NCI-H1436 (cell line): Measurements from ENCODE around the gene LIMA1.
A peak's percentile ranks its signal among the peaks of the same experiment; 100 is the strongest.
"Not testable (repeated sequence)": the region's sequence is repeated elsewhere in the genome, so short reads cannot be mapped to it uniquely, and the experiment has no call there.

Source experiments
- DNase-seq: peaks from one replicate; lab custom pipeline; 2025; lab: John Stamatoyannopoulos, UW

The LIMA1 gene

DNA sequence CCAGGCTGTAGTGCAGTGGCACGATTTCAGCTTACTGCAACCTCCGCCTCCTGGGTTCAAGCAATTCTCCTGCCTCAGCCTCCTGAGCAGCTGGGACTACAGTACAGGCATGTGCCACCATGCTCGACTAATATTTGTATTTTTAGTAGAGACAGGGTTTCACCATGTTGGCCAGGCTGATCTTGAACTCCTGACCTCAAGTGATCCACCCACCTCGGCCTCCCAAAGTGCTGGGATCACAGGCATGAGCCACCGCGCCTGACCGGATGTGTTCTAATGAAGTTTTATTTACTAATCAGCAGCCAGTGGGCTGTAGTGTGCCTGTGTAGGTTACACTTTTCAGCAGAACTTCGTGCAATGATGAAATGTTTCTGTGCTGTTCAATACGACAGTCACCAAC is 35.7 kb downstream of the LIMA1 start:
- DNase-seq, result not testable (repeated sequence)

DNA sequence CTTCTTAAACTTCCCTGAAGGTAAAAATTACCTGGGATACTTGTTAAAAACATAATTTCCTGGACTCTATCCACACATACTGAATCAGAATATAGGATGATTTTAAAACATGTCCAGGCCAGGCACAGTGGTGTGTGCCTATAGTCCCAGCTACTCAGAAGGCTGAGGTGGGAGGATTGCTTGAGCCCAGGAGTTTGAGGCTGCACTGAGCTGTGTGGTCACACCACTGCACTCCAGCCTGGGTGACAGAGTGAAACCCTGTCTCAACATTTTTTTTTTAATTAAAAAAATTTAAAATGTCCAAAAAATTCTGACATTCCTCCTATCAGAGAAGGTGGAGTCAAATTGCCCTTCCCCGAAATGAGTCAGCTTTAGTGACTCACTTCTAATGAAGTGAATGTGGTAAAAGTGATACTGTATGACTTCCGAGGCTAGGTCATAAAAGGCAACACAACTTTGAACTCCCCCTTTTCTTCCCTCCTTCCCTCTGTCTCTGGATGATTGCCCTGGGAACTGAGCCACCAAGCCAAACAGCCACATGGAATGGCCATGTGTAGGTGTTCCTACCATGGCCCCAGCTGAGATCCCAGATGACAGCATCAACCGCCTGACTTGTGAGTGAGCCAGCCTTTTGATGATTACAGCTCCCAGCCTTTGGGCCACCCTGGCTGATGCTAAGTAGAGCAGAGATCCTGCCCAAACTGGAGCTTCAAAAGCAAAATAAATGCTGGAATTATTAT is 36.3 kb downstream of the LIMA1 start:
- no peak for DNase-seq

DNA sequence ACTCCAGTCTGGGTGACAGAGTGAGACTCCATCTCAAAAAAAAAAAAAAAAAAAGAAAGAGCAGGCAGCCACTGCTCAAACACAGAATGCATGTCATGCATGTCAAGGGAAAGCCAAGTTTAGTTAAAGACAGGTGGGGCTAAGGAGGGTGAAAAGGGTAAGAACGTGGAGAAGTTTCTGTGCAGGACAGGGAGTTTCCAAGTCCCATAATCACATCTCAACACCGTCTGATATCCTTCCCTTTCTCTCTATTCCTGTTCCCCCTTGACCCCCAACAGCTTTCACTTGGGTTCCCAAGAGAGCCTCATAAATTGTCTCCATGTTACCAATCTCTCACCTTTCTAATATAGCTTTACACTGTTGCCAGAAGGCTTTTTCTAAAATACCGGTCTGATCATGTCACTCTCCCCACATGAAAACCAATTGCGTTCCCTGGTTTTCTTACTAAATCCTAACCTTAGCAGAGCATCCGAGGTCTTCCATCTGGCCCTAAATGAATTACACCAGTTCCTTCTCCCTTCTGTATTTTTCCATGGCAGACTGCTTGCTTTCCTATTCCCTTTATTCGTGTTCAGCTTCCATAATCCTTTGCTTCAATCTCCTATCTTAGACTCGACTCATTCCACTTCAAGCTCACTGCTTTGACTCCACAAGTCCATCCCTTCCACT is 37.0 kb downstream of the LIMA1 start:
- DNase-seq, result no peak

DNA sequence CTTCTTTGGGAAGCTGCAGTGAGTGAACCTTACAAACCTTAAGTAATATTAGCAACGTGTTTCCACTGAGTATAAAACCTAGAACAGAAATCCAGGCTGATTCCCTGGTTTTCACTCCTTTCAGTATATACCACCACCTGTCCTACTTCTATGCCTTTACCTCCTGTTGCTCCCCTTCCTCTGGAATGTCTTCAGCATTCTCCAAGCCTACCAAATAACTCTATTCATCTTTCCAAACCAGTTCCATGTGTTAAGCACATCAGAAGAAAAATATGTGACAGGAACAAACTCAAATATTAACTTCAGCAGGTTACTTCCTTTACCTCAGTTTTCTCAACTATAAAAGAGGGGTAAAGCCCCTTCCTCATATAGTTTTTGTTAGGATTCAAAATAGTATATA is 39.8 kb downstream of the LIMA1 start:
- DNase-seq, result no peak

DNA sequence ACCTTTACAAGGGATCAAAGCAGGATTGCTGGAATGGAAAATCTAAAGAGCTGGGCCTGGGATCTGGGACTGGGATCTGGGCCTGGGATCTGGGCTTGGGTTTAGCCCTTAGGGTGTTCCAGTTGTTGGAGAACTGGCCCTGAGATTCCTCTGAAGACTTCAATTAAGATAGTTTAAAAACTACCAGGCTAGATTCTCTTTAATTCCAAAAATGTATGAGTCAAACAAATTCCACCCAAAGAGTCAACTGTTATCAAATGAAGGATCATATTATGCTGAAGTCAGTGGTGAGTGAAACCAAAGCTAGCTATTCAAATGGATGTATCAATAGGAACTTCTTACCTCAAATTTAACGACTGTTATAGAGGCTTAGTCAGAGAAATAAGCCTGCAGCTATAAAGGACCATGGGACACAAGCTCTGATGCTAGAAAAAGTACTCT is 40.5 kb downstream of the LIMA1 start:
- no peak for DNase-seq

DNA sequence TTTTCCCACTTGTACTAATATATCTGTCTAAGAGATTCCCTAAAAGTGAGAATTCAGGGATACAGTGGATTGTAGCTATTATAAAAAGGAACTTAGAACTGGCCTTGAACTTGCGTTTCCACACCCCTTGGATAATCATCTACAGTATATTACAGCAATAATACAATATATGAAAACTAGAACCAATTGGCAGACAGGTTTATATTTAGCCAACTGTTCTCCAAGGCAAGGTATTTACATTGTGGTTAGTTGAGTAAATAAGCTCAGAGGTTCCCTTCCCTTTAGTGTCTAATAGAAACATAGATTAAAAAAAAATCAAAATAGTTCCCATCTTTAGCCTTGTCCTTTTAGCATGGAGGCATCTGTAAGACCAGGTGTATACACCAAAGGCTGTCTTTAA is 42.1 kb downstream of the LIMA1 start:
- no peak for DNase-seq

DNA sequence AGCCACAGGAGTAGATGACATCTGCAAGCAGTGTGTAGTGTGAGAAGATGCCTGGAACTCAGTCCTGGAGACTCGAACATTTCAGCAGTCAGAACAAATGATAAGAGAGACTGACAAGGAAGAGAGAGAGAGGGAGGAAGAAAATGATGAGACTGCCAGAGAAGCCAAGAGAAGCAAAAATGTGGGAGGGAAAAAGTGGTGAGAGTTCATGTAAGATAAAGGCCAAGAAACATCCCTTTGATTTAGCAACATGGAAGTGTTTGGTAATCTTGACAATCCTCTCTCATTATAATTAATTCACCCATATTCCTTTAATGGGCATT is 42.6 kb downstream of the LIMA1 start:
- DNase-seq, result no peak

DNA sequence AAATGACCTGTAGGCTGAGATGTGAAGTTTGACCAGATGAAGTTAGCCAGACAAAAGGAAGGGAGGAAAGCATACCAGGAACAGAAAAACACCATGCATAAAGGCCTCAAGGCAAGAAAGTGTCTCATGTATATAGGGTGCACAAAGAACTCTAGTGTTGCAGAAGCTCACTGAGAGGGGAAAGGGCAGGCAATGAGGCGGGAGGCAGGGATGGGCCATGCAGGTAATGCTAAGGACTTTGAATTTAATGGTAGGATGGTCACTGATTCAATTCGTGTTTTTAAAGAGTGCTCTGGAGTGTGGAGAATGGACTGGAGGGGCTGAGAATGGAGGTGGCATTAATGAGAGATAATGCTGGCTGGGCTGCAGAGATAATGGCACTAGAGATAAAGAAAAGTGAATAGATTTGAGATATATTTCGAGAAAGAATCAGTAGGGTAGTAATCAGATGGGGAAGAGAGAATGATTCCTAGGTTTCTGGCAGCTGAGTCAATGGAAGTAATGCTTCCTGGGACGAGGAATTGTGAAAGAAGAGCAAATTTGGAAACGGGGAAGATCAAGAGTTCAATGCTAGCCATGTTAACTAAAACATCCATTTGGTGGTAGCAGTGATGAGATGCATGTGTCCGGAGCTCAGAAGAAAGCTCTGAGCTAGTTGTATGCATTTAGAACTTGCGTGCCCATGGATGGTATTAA is 43.1 kb downstream of the LIMA1 start:
- no peak for DNase-seq

DNA sequence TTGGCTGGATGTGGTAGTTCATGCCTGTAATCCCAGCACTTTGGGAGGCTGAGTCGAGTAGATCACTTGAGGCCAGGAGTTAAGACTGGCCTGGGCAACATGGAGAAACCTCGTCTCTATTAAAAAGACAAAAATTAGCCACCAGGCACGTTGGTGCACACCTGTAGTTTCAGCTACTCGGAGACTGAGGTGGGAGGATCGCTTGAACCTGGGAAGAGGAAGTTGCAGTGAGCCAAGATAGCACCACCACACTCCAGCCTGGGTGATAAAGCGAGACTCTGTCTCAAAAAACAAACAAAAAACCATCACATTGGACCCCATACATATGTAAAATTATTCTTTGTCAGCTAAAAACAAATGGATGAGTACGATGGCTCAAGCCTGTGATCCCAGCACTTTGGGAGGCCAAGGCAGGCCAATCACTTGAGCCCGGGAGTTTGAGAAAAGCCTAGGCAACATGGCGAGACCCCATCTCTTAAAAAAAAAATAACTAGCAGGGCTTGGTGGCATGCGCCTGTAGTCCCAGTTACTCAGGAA is 43.9 kb downstream of the LIMA1 start:
- DNase-seq, result no peak

DNA sequence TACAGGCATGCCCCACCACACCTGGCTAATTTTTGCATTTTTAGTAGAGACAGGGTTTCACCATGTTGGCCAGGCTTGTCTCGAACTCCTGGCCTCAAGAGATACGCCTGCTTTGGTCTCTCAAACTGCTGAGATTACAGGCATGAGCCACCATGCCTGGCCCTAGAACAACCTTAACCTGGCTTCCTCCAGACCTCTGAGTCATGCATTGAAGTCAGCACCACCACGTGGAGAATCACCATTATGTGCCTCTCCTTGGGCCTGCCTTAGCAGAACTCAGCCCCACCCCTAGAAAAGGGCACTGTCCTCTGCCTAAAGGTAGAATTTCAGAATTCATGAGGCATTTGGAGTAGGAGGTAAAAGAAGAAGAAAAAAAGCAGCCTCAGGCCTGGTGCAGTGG is 49.0 kb downstream of the LIMA1 start:
- DNase-seq, result no peak

DNA sequence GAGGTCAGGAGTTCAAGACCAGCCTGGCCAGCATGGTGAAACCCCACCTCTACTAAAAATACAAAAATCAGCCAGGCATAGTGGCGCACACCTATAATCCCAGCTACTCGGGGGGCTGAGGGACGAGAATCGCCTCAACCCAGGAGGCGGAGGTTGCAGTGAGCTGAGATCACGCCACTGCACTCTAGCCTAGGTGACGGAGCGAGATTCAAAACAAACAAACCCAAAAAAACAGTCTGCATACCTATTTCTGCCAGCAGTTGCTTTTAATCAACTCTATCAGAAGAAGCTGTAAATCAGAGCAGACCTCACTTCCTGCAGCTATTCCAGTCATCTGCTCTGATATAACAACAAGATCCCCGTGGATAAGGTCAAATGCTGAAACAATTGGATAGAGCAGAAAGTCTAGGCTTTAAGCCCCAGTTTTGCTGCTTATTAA is 50.5 kb downstream of the LIMA1 start:
- no peak for DNase-seq

DNA sequence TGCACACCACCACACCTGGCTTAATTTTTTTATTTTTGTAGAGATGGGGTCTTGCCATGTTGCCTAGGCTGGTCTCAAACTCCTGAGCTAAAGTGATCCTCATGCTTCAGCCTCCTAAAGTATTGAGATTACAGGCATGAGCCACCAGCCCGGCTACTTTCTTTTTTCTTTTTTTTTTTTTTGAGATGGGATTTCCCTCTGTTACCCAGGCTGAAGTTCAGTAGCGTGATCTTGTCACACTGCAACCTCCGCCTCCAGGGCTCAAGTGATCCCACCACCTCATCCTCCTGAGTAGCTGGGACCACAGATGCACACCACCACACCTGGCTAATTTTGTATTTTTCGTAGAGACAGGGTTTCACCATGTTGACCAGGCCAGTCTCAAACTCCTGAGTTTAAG is 51.1 kb downstream of the LIMA1 start:
- DNase-seq, result no peak

DNA sequence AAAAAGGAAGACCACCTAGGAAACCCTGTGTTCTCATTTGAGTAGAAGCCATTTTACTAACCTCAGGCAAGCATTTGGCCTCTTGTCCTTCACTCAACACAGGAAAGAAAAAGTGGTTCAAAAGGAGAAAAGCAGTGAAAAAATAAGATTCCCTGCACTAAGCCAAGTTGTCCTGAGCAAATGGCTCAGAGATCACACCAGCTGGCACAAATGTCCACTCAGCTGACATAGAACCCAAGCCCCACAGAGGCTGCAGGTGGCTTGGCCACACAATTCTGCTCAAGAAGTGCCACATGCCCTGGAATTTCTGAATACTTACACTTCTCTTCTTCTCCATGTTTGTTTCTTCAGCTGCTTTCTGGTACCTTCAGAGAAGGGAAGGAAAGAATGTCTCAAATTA is 52.0 kb downstream of the LIMA1 start:
- no peak for DNase-seq

DNA sequence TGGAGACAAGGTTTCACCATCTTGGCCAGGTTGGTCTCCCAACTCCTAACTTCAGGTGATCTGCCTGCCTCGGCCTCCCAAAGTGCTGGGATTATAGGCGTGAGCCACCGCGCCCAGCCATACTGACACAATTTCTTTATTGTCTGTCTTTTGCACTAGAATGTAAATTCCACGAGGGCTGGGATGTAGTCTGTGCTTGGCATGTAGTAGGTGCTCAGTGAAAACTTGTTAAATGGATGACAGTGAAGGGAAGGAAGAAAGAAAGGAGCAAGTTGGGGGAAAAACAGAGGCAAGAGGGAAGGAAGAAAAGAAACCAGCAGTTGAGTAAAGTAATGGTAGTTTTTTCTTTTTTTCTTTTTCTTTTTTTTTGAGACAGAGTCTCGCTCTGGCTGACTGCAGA is 53.1 kb downstream of the LIMA1 start:
- no peak for DNase-seq

DNA sequence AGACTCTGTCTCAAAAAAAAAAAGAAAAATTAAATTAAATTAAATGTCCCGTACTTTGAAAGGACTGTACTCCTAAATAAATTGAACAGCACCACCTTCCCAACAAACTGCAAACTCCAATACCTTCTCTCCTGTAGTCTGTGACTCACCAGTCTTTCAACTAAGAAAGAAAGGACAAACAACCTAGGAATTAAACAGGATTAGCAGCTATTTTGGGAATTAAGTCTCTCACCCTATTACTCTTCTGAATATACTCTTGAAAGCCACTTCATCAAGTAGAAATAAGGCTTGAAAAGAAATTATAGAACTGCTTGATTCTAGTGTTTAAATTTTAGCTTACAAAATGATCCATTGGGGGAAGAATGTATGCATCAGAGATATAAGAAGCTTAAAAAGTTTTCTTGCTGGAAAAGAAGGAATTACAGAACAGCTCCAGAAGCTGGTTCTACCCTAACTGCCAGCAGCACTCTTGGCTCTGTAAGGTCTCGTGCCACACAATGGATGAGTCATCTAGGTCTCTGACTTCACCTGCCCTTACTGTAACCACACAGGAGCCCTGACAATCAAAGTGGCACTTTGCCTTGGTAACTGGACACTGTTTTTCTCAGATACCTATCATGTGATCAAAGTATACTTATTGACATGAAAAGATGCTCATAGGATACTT is 59.2 kb downstream of the LIMA1 start:
- DNase-seq, result no peak

DNA sequence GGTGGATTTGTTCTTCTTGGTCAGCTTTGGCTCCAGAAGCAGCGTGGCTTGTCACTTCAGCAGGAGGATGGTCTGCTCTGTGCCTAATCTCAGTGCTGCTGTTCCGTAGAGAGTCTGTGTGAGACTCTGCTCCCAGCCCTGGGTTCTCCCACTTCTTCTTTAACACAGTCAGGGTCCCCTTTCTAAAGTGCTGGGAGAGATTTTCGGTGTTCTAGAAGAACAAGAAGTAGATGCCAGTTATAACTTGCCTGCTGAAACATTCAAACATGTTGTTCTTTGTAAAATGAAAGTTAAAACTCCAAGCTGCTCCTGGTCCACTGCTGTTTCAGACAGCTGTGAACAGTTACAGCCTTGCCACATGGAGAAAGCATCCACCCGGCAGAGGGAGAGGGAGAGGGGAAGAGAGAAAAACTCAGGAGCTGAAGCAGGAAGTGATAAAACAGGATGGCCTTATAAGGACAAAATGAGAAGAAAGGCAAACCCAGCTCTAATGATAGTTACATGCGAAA is 61.0 kb downstream of the LIMA1 start:
- no peak for DNase-seq

DNA sequence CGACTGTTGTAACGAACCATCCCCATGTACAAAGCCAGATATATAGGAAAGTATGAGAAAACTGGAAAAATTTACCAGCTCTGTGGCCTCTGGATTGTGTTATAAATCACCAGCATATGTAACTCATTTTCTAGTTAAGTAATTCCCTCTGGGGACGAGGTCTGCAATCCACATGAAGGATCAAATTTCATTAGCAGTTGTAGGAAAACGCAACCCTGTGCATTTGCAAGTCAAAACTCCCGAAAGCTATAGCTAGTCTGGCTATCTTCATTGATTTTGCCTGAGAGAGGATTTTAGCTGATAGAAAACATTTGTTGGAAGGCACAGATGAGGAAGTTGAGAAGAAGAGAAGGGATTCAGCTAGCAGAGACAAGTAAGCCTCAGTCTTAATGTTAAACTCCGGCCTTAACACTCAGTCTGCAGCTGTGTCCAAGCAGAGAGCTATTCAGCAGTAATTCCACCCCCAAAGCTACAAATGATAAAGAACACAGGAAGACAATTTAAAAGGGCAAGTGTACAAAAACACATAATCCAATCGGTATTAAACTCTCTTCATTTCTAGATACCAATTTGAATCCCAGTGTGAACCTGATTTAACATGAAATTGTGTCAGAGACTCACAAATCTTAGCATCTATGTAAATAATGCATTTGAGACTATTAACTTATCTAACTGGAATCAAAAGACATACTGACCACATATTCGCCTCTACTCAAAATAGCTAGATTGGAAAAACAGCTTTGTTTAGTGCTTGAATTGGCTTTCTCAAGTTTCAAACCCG is 61.9 kb downstream of the LIMA1 start:
- DNase-seq, result peak; percentile 79

DNA sequence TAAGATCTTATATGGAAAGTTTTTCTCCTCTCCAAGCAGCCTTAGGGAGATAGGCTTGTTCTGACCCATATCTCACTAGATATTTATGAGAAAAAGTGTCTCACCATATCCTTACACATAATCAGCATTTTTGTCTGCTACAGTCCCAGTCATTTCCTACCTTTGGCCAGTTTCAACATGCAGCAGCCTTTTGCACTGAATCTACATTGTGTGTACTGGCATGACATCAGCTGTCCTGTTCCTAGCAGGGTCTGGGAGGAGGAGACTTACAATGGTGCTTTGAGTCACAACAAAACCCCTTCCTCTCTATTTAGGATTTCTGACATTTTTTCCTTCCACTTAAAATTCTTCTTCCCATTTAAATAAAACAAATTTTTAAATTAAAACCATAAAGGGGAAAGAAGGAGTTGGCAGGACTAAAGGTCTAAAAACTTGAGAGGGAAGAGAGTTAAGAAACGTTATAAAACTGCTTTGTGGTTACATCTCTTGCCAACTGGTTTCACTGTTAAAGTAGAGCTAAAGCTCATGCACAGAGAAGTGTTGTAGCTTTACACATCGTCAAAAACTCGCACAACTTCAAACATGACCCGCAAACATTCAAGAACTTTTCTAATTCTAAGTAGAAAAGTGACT is 62.8 kb downstream of the LIMA1 start:
- DNase-seq, result no peak

DNA sequence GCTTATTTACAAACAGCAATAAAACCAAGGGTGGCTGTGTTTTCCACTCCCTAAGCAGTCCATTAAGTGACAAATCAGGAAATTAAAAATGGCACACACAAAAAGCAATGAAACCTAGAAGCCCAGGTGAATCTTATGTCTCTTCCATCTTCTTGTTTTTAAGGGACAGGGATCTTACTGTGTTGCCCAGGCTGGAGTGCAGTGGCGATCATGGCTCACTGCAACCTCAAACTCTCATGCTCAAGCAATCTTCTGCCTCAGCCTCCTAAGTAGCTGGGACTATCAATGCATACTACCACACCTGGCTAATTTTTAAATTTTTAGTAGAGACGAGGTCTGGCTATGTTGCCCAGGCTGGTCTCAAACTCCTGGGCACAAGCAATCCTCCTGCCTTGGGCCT is 63.8 kb downstream of the LIMA1 start:
- no peak for DNase-seq

DNA sequence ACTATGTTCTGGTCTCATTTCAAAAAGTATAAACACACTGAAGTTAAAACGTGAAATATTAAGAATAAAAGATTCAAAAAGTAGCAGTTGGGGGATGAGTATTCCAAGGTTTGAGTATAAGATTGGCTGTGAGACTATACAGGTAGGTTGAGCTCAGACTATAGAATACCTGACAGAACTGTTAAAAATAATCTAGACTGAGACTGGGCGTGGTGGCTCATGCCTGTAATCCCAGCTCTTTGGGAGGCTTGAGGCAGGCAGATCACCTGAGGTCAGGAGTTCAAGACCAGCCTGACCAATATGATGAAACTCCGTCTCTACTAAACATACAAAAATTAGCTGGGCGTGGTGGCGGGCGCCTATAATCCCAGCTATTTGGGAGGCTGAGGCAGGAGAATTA is 64.3 kb downstream of the LIMA1 start:
- DNase-seq, result not testable (repeated sequence)

DNA sequence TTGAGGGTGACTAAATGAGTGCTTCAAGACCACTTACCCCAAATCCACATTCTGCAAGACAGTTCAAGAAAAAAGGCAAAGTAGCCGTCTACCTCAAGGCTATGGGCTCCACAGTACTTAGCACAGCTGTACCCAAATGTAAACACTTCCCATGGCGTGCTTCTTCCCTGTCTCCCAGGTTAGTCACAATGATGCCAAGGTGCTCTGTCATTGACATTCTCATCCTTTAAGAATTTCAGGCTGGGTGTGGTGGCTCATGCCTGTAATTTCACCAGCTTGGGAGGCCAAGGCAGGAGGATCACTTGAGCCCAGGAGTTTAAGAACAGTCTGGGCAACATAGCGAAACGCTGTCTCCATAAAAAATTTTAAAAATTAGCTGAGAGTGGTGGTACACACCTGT is 64.9 kb downstream of the LIMA1 start:
- no peak for DNase-seq
